Erythroblast (primary cell): ENCODE results near the gene CGB8.

Source experiments
- GATA1 ChIP-seq: IDR thresholded peaks from 2 replicates; pipeline ENCODE4 v1.6.1; 2011; ENCODE audit warnings: low read depth, mild to moderate bottlenecking, control low read depth, low read length, moderate library complexity
- POLR2A ChIP-seq: IDR thresholded peaks from 2 replicates; pipeline ENCODE4 v1.6.1; 2011; ENCODE audit warnings: mild to moderate bottlenecking, low read length

DNA sequence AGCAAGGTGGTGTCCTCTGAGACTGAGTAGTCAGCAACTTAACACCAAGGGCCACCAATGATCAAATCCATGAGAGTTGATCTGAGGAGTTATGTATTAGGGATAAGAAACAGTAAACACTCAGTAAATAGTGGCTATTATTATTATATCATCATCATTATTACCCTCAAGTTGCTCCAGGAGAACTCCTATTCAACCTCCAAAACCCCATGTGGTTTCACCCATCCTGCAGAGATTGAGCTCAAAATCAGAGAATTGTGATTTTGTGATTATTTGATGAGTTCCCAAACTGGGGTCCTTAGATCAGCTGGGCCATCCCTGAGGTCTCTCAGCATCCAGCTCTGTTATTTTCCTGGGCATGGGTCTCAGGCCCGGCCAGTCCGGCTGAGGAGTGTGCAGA, 12.1 kb upstream of the CGB8 start:
- TF ChIP-seq POLR2A, result no peak
- no peak for TF ChIP-seq GATA1
